Kidney epithelial cell (primary cell): ENCODE results near the gene QTRT2. TPM values are rescaled to one million over a fixed set of nuclear protein-coding genes. Genes with fewer than 3 reads are reported as not detected.

ENCODE experiments used
- DNase-seq: peaks from one replicate; pipeline ENCODE4 v3.0.0-alpha.2; 2010; ENCODE audit warnings: low read depth
- H3K27me3 ChIP-seq: 2 replicates; pipeline ENCODE4 v1.6.0; 2011; ENCODE audit warnings: low read length; ENCODE audit not compliant: control insufficient read depth, insufficient read depth
- H3K36me3 ChIP-seq: 2 replicates; pipeline ENCODE4 v1.5.1; 2011; ENCODE audit warnings: low read length; ENCODE audit not compliant: control insufficient read depth, insufficient read depth
- H3K4me3 ChIP-seq: 2 replicates; pipeline ENCODE4 v1.5.1; 2011; ENCODE audit warnings: low read depth, mild to moderate bottlenecking, control low read depth, low read length
- CTCF ChIP-seq: IDR thresholded peaks from 2 replicates; pipeline ENCODE4 v1.5.1; 2011; ENCODE audit warnings: mild to moderate bottlenecking, moderate library complexity, low read length, control low read depth, inconsistent platforms; ENCODE audit not compliant: insufficient read depth, poor library complexity, severe bottlenecking
- total RNA-seq: library from RNA; depleted of rRNA; stranded (reverse); fragments of >200 nt; gene quantifications from 2 replicates; pipeline ENCODE4 v1.2.3, GENCODE V29; 2015

QTRT2 gene
- total RNA-seq, 1 donor from 2014 or later: 30.1 TPM

DNA sequence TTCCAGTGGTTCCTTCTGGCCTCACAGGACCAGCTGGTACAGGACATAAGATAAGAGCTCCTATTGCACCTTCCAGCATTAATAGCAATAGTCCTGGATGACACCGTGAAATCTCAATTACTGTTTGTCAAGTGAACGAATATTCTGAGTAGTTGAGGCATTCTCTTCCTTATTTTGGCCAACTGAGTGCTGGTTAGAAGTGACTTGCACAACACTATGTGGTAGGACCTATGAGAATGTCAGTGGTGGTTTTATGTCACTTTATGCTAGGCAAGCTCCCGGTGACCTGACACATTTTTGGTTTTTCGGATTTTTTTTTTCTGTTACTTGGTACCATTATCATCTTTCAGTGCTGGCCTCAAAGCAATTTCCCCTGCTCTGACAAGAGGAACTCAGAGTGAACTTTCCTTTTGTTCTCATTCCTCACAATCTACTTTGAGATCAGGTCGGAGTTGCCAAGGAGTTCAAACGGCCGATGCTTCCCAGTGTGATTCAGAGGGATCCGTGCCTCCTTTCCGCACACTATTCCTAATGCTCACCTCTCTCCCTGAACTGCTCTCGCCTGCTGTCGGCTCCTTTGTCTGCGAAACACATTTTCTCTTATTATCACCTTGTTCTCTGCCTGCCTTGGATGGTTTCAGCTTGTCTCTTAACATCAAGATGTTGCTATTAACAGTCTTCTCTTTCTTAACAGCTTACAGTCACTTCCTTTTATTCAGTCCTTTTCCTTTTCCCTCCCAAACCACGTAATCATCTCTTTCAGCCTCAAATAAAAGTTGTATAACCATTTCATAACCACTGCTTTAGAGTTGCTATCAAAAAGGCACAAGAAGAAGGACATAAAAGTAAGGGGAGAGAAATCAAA, 35.8 kb downstream of the QTRT2 start:
- TF ChIP-seq CTCF: no peak
- H3K4me3 ChIP-seq: no peak overlapping the region
- no peaks in the 10 kb centered on the region for H3K36me3 ChIP-seq
- H3K27me3 ChIP-seq: no peaks in the 10 kb centered on the region
- no peak for DNase-seq

GRCh38 chr3:114093016-114093380, 36.5 kb downstream of the QTRT2 start:
- no peak for TF ChIP-seq CTCF
- DNase-seq: no peak
- H3K36me3 ChIP-seq: no peaks in the 10 kb centered on the region
- H3K4me3 ChIP-seq: no peak overlapping the region
- no peaks in the 10 kb centered on the region for H3K27me3 ChIP-seq

DNA sequence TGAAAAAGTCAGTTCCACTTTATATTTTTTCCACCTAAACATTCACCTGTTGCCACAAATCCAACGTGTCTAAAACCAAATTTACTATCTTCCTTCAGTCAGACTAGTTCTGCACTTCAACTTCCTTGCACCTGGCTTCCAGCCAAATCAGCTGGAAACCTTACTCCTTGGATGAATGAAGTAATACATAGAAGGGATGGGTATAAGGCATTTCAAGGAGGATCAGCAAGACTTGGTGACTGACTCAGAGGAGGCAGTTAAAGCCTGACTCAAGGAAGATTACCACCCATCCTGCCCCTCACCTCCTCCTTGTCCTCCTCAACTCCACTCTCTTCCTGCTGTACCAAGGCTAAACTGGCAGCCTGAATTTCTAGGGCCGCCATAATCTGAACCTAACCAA, 37.1 kb downstream of the QTRT2 start:
- Histone ChIP-seq H3K27me3 (no peaks in the 10 kb centered on the region), H3K36me3 (no peaks in the 10 kb centered on the region), H3K4me3 (no peak overlapping the region)
- no peak for TF ChIP-seq CTCF
- peak; percentile 72 for DNase-seq

GRCh38 chr3:114095796-114096195, 39.3 kb downstream of the QTRT2 start:
- DNase-seq: no peak
- H3K27me3 ChIP-seq: no peaks in the 10 kb centered on the region
- H3K4me3 ChIP-seq: no peak overlapping the region
- no peak for TF ChIP-seq CTCF
- no peaks in the 10 kb centered on the region for H3K36me3 ChIP-seq

GRCh38 chr3:114101101-114101500, 44.6 kb downstream of the QTRT2 start:
- no peak for DNase-seq
- Histone ChIP-seq H3K4me3 (no peak overlapping the region), H3K27me3 (no peaks in the 10 kb centered on the region), H3K36me3 (no peaks in the 10 kb centered on the region)
- no peak for TF ChIP-seq CTCF

DNA sequence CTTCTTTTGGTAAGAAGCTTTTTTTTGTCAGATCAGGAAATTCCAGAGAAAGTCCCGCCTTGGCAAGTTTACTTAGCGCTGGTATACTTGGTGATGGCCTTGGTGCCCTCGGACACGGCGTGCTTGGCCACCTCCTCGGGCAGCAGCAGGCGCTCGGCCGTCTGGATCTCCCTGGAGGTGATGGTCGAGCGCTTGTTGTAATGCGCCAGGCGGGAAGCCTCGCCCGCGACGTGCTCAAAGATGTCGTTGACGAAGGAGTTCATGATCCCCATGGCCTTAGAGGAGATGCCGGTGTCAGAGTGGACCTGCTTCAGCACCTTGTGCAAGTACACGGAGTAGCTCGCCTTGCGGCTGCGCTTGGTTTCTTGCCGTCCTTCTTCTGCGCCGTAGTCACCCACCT, 46.6 kb downstream of the QTRT2 start:
- H3K27me3 ChIP-seq: no peaks in the 10 kb centered on the region
- no peak overlapping the region for H3K4me3 ChIP-seq
- no peak for DNase-seq
- H3K36me3 ChIP-seq: no peaks in the 10 kb centered on the region
- TF ChIP-seq CTCF: no peak
